SK-N-SH treated with all-trans-retinoic acid at 6 μM for 48 hours (cell line): ENCODE data around the gene CNKSR2.

Source experiments
- ATAC-seq: fragments of 200-7000 bp; cut with Tn5 transposase; 3 replicates; pipeline ENCODE4 v1.9.1; 2020; ENCODE audit warnings: mild to moderate bottlenecking, moderate library complexity
- ARNTL ChIP-seq: fragments of 450-650 bp; formaldehyde crosslinking; IDR thresholded peaks from 2 replicates; pipeline ENCODE4 v1.5.0; 2020; ENCODE audit warnings: low read depth, mild to moderate bottlenecking, moderate library complexity, borderline replicate concordance
- BACH2 ChIP-seq: fragments of 250-450 bp; sonication (Bioruptor Pico); IDR thresholded peaks from 2 replicates; pipeline ENCODE4 v1.9.0; 2021; ENCODE audit warnings: mild to moderate bottlenecking, borderline replicate concordance
- CSDC2 ChIP-seq: fragments of 250-450 bp; sonication (Bioruptor Pico); IDR thresholded peaks from 2 replicates; pipeline ENCODE4 v1.5.0; 2020; ENCODE audit warnings: mild to moderate bottlenecking, moderate library complexity
- GLIS3 ChIP-seq: fragments of 250-450 bp; sonication (Bioruptor Pico); IDR thresholded peaks from 2 replicates; pipeline ENCODE4 v1.5.0; 2020; ENCODE audit warnings: mild to moderate bottlenecking, moderate library complexity
- ISL1 ChIP-seq: fragments of 250-450 bp; sonication (Bioruptor Pico); IDR thresholded peaks from 2 replicates; pipeline ENCODE4 v2.1.2; 2022; ENCODE audit warnings: mild to moderate bottlenecking, moderate library complexity
- OSR1 ChIP-seq: fragments of 250-450 bp; sonication (Bioruptor Pico); IDR thresholded peaks from 2 replicates; pipeline ENCODE4 v1.8.0; 2022; ENCODE audit warnings: moderate library complexity, mild to moderate bottlenecking, inconsistent platforms
- PPARA ChIP-seq: fragments of 250-450 bp; sonication (Bioruptor Pico); IDR thresholded peaks from 2 replicates; pipeline ENCODE4 v1.5.0; 2020; ENCODE audit warnings: mild to moderate bottlenecking, borderline replicate concordance
- SNAI2 ChIP-seq: fragments of 250-450 bp; sonication (Bioruptor Pico); IDR thresholded peaks from 2 replicates; pipeline ENCODE4 v1.5.0; 2020; ENCODE audit warnings: mild to moderate bottlenecking, moderate library complexity
- TCF4 ChIP-seq: fragments of 250-450 bp; sonication (Bioruptor Pico); IDR thresholded peaks from 2 replicates; pipeline ENCODE4 v1.8.0; 2021; ENCODE audit warnings: mild to moderate bottlenecking, moderate library complexity, borderline replicate concordance
- ZC3H10 ChIP-seq: fragments of 250-450 bp; sonication (Bioruptor Pico); IDR thresholded peaks from 2 replicates; pipeline ENCODE4 v1.5.1; 2021; ENCODE audit warnings: mild to moderate bottlenecking, moderate library complexity
- ZFP3 ChIP-seq: fragments of 250-450 bp; sonication (Bioruptor Pico); IDR thresholded peaks from 2 replicates; pipeline ENCODE4 v1.5.0; 2020; ENCODE audit warnings: mild to moderate bottlenecking, moderate library complexity
- ZFP30 ChIP-seq: fragments of 450-650 bp; formaldehyde crosslinking; IDR thresholded peaks from 2 replicates; pipeline ENCODE4 v1.5.0; 2022; ENCODE audit warnings: mild to moderate bottlenecking, moderate library complexity
- ZNF565 ChIP-seq: fragments of 450-650 bp; formaldehyde crosslinking; conservative IDR thresholded peaks from 2 replicates; pipeline ENCODE4 v1.5.0; 2020; ENCODE audit warnings: low read depth, mild to moderate bottlenecking, moderate library complexity
- ZNF70 ChIP-seq: fragments of 450-650 bp; formaldehyde crosslinking; IDR thresholded peaks from 2 replicates; pipeline ENCODE4 v1.5.0; 2020; ENCODE audit warnings: mild to moderate bottlenecking, moderate library complexity
- ZNF8 ChIP-seq: fragments of 450-650 bp; formaldehyde crosslinking; IDR thresholded peaks from 2 replicates; pipeline ENCODE4 v1.5.0; 2020; ENCODE audit warnings: mild to moderate bottlenecking, moderate library complexity
- TF ChIP-seq, protein P1 (sequence below): fragments of 250-450 bp; sonication (Bioruptor Pico); IDR thresholded peaks from 2 replicates; pipeline ENCODE4 v1.5.1; 2021; ENCODE audit warnings: mild to moderate bottlenecking, moderate library complexity
- TF ChIP-seq, protein P2 (sequence below): fragments of 250-450 bp; sonication (Bioruptor Pico); IDR thresholded peaks from 2 replicates; pipeline ENCODE4 v1.8.0; 2021; ENCODE audit warnings: low read depth, mild to moderate bottlenecking, moderate library complexity, borderline replicate concordance
- TF ChIP-seq, protein P3 (sequence below): fragments of 250-450 bp; sonication (Bioruptor Pico); IDR thresholded peaks from 2 replicates; pipeline ENCODE4 v1.5.0; 2020; ENCODE audit warnings: mild to moderate bottlenecking, moderate library complexity
- TF ChIP-seq, protein P4 (sequence below): fragments of 250-450 bp; sonication (Bioruptor Pico); IDR thresholded peaks from 2 replicates; pipeline ENCODE4 v1.8.0; 2020; ENCODE audit warnings: mild to moderate bottlenecking, moderate library complexity, borderline replicate concordance
- TF ChIP-seq, protein P5 (sequence below): fragments of 250-450 bp; sonication (Bioruptor Pico); IDR thresholded peaks from 2 replicates; pipeline ENCODE4 v1.5.1; 2020; ENCODE audit warnings: low read depth, mild to moderate bottlenecking, moderate library complexity

Gene CNKSR2

DNA sequence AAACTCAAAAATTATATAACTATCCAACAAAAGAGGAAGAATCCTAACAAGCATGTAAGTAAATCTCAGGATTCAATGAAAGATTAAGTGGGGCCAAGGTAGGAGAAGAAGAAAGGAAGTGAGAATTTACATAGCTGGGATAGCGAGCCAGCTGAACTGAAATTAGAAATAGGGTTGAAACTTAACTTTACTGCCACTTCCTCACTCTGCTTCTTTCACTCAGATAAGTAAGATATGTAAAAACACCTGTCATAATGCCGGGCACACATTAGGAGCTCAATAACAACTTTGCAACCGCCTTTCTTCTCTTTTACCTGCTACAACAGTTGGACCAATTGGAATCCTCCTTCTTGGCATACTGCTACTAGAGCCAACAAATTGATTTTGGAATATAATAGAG lies 129.4 kb downstream of the CNKSR2 start (continued):
- TF ChIP-seq, protein P1, sequence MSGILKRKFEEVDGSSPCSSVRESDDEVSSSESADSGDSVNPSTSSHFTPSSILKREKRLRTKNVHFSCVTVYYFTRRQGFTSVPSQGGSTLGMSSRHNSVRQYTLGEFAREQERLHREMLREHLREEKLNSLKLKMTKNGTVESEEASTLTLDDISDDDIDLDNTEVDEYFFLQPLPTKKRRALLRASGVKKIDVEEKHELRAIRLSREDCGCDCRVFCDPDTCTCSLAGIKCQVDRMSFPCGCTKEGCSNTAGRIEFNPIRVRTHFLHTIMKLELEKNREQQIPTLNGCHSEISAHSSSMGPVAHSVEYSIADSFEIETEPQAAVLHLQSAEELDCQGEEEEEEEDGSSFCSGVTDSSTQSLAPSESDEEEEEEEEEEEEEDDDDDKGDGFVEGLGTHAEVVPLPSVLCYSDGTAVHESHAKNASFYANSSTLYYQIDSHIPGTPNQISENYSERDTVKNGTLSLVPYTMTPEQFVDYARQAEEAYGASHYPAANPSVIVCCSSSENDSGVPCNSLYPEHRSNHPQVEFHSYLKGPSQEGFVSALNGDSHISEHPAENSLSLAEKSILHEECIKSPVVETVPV (CRISPR knock-in tag), result no peak
- TF ChIP-seq CSDC2 (CRISPR knock-in tag), result no peak

DNA sequence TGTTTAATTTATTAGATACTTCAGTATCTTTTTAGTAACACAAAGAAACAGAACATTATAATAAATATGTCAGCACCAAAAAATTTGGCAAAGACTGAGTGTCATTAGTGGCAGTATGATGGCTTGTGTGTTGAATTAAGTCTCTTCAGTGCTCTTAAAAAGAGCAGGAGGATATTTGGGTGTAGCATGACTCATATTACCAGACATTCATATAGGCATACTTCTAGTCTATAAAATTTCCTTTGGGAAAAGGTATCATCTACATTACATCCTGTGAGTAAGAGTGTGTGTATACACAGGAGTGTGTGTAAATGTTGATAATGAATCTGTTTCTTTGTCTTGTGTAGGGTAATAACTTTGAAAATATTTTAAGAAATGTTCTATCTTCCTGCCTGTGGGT lies 135.7 kb downstream of the CNKSR2 start:
- no peak for ATAC-seq
- TF ChIP-seq ISL1 (CRISPR knock-in tag), result peak; percentile 57
- TF ChIP-seq, protein P2, sequence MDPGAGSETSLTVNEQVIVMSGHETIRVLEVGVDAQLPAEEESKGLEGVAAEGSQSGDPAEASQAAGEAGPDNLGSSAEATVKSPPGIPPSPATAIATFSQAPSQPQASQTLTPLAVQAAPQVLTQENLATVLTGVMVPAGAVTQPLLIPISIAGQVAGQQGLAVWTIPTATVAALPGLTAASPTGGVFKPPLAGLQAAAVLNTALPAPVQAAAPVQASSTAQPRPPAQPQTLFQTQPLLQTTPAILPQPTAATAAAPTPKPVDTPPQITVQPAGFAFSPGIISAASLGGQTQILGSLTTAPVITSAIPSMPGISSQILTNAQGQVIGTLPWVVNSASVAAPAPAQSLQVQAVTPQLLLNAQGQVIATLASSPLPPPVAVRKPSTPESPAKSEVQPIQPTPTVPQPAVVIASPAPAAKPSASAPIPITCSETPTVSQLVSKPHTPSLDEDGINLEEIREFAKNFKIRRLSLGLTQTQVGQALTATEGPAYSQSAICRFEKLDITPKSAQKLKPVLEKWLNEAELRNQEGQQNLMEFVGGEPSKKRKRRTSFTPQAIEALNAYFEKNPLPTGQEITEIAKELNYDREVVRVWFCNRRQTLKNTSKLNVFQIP (CRISPR knock-in tag), result no peak
- TF ChIP-seq ZFP3, result no peak
- TF ChIP-seq, all 23 proteins: peak for 1

DNA sequence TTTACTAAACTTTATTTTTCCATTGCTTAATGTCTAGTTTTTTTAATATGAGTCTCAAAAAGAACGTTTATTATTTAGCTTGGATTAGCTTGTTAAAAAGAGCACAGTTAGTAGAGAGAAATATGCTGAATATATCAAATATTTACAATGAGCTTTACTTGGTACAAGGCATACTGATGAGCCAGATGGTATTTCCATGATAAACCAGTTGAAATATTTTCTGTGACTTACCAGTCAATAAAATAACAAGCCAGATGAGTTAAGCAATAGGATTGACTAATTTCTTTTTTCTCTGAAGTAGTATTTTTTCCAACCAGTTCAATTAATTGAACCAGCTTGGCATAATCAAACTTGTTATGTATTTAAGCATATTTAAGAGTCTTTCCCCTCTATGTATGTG lies 149.8 kb downstream of the CNKSR2 start:
- no peak for ATAC-seq
- TF ChIP-seq SNAI2 (CRISPR knock-in tag), result no peak
- TF ChIP-seq, protein P3, sequence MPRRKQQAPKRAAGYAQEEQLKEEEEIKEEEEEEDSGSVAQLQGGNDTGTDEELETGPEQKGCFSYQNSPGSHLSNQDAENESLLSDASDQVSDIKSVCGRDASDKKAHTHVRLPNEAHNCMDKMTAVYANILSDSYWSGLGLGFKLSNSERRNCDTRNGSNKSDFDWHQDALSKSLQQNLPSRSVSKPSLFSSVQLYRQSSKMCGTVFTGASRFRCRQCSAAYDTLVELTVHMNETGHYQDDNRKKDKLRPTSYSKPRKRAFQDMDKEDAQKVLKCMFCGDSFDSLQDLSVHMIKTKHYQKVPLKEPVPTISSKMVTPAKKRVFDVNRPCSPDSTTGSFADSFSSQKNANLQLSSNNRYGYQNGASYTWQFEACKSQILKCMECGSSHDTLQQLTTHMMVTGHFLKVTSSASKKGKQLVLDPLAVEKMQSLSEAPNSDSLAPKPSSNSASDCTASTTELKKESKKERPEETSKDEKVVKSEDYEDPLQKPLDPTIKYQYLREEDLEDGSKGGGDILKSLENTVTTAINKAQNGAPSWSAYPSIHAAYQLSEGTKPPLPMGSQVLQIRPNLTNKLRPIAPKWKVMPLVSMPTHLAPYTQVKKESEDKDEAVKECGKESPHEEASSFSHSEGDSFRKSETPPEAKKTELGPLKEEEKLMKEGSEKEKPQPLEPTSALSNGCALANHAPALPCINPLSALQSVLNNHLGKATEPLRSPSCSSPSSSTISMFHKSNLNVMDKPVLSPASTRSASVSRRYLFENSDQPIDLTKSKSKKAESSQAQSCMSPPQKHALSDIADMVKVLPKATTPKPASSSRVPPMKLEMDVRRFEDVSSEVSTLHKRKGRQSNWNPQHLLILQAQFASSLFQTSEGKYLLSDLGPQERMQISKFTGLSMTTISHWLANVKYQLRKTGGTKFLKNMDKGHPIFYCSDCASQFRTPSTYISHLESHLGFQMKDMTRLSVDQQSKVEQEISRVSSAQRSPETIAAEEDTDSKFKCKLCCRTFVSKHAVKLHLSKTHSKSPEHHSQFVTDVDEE (CRISPR knock-in tag), result no peak
- no peak for TF ChIP-seq ZNF70
- TF ChIP-seq CSDC2 (CRISPR knock-in tag), result no peak
- no peak for TF ChIP-seq ZFP30
- no peak for TF ChIP-seq ZNF8 (CRISPR knock-in tag)
- TF ChIP-seq ISL1 (CRISPR knock-in tag), result no peak
- TF ChIP-seq ZC3H10 (CRISPR knock-in tag), result no peak
- no peak for TF ChIP-seq GLIS3 (CRISPR knock-in tag)
- no peak for TF ChIP-seq ARNTL (CRISPR knock-in tag)

DNA sequence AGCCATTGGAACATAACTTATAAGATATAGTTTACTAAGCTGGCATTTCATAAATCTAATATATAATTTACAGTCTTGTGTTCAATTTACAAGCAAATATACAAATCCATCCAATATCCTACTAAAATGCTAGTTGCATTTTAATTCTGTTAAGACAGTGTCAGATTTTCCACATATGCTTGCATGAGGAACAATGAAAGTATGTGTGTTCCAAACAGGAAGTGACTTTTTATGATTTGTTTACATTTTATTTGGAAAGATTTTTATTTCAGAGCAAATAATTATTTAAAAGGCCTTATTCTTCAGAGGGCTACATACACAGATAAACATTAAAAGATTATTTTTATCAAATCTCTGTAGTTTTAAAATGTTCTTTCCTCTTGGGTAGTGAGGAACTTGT lies 153.9 kb downstream of the CNKSR2 start:
- no peak for ATAC-seq
- TF ChIP-seq, protein P4, sequence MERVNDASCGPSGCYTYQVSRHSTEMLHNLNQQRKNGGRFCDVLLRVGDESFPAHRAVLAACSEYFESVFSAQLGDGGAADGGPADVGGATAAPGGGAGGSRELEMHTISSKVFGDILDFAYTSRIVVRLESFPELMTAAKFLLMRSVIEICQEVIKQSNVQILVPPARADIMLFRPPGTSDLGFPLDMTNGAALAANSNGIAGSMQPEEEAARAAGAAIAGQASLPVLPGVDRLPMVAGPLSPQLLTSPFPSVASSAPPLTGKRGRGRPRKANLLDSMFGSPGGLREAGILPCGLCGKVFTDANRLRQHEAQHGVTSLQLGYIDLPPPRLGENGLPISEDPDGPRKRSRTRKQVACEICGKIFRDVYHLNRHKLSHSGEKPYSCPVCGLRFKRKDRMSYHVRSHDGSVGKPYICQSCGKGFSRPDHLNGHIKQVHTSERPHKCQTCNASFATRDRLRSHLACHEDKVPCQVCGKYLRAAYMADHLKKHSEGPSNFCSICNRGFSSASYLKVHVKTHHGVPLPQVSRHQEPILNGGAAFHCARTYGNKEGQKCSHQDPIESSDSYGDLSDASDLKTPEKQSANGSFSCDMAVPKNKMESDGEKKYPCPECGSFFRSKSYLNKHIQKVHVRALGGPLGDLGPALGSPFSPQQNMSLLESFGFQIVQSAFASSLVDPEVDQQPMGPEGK (CRISPR knock-in tag), result no peak
- TF ChIP-seq ISL1 (CRISPR knock-in tag), result no peak
- TF ChIP-seq, protein P3 (CRISPR knock-in tag), result no peak
- no peak for TF ChIP-seq TCF4 (CRISPR knock-in tag)
- TF ChIP-seq, protein P1 (CRISPR knock-in tag), result no peak
- no peak for TF ChIP-seq ZC3H10 (CRISPR knock-in tag)
- TF ChIP-seq ZNF565 (CRISPR knock-in tag), result no peak
- no peak for TF ChIP-seq ARNTL (CRISPR knock-in tag)
- TF ChIP-seq PPARA (CRISPR knock-in tag), result no peak
- TF ChIP-seq, protein P2 (CRISPR knock-in tag), result no peak
- no peak for TF ChIP-seq CSDC2 (CRISPR knock-in tag)
- TF ChIP-seq OSR1 (CRISPR knock-in tag), result no peak
- no peak for TF ChIP-seq ZFP30
- no peak for TF ChIP-seq ZNF70
- no peak for TF ChIP-seq GLIS3 (CRISPR knock-in tag)
- TF ChIP-seq BACH2, result no peak
- TF ChIP-seq SNAI2 (CRISPR knock-in tag), result no peak
- no peak for TF ChIP-seq ZNF8 (CRISPR knock-in tag)
- TF ChIP-seq, protein P5, sequence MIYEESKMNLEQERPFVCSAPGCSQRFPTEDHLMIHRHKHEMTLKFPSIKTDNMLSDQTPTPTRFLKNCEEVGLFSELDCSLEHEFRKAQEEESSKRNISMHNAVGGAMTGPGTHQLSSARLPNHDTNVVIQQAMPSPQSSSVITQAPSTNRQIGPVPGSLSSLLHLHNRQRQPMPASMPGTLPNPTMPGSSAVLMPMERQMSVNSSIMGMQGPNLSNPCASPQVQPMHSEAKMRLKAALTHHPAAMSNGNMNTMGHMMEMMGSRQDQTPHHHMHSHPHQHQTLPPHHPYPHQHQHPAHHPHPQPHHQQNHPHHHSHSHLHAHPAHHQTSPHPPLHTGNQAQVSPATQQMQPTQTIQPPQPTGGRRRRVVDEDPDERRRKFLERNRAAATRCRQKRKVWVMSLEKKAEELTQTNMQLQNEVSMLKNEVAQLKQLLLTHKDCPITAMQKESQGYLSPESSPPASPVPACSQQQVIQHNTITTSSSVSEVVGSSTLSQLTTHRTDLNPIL (CRISPR knock-in tag), result no peak
